ENCODE data around the gene RASSF9. TPM values are rescaled to one million over a fixed set of nuclear protein-coding genes. Genes with fewer than 3 reads are reported as not detected.

RASSF9 gene
- total and polyA plus RNA-seq, 2 experiments from 2014 or later: 0.31 to 0.35 TPM

DNA sequence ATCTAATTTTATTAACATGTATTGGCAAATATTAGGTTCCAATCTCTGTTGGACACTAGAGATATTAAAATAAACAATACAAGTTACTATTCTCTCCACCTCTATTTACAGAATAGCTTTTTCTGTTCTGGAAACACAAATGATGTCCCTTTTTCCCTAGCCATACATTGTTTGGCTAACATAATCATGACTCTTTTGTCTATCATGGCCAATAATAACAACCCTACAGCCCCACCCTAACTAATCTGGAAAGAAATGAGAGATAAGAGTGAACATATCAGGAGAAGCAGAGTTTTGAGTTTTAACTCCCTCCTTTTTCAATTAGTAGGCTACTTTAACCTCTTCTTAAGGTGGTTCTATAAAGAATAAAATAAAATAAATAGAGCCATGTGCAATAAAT, 40.2 kb downstream of the RASSF9 start:
- no peaks in the 10 kb centered on the region for H3K27me3 ChIP-seq (ENCODE audit: insufficient read depth)
- Mint-ChIP-seq H3K4me1 (no peaks in the 10 kb centered on the region), H3K9me3 (no peaks in the 10 kb centered on the region; the same call in 2 of the 3 replicates), H3K27ac (no peak overlapping the region), H3K36me3 (ENCODE audit: low read depth) (no peaks in the 10 kb centered on the region), H3K27me3 (ENCODE audit: insufficient read depth, low read depth, poor library complexity) (no peaks in the 10 kb centered on the region), H3K4me3 (no peak overlapping the region)
- TF ChIP-seq ZNF462 (CRISPR knock-in tag; IDR thresholded peaks at IDR 0.05): no peak
- TF ChIP-seq STAT1 (IDR thresholded peaks at IDR 0.05; ENCODE audit: unreplicated experiment): no peak
- no peak for TF ChIP-seq JUNB (IDR thresholded peaks at IDR 0.05; ENCODE audit: unreplicated experiment)
- no peak for TF ChIP-seq ETS1 (IDR thresholded peaks at IDR 0.05)
- TF ChIP-seq CREB1 (CRISPR knock-in tag; IDR thresholded peaks at IDR 0.05; ENCODE audit: low read depth): no peak
- no peak for TF ChIP-seq NANOG (IDR thresholded peaks at IDR 0.05; ENCODE audit: borderline replicate concordance)
- TF ChIP-seq EZH2phosphoT487 (IDR thresholded peaks at IDR 0.05; ENCODE audit: unreplicated experiment): no peak
- TF ChIP-seq ZNF331 (CRISPR knock-in tag; IDR thresholded peaks at IDR 0.05; ENCODE audit: low read depth): no peak
- TF ChIP-seq, protein P1, sequence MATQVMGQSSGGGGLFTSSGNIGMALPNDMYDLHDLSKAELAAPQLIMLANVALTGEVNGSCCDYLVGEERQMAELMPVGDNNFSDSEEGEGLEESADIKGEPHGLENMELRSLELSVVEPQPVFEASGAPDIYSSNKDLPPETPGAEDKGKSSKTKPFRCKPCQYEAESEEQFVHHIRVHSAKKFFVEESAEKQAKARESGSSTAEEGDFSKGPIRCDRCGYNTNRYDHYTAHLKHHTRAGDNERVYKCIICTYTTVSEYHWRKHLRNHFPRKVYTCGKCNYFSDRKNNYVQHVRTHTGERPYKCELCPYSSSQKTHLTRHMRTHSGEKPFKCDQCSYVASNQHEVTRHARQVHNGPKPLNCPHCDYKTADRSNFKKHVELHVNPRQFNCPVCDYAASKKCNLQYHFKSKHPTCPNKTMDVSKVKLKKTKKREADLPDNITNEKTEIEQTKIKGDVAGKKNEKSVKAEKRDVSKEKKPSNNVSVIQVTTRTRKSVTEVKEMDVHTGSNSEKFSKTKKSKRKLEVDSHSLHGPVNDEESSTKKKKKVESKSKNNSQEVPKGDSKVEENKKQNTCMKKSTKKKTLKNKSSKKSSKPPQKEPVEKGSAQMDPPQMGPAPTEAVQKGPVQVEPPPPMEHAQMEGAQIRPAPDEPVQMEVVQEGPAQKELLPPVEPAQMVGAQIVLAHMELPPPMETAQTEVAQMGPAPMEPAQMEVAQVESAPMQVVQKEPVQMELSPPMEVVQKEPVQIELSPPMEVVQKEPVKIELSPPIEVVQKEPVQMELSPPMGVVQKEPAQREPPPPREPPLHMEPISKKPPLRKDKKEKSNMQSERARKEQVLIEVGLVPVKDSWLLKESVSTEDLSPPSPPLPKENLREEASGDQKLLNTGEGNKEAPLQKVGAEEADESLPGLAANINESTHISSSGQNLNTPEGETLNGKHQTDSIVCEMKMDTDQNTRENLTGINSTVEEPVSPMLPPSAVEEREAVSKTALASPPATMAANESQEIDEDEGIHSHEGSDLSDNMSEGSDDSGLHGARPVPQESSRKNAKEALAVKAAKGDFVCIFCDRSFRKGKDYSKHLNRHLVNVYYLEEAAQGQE (IDR thresholded peaks at IDR 0.05; ENCODE audit: unreplicated experiment): no peak
- no peak for TF ChIP-seq POLR2AphosphoS5 (IDR thresholded peaks at IDR 0.05; ENCODE audit: low read depth)
- TF ChIP-seq CTCF (conservative IDR thresholded peaks at IDR 0.05; ENCODE audit: low read depth in 2 of 2): no peak
- TF ChIP-seq ZNF114 (CRISPR knock-in tag; IDR thresholded peaks at IDR 0.05): no peak
- no peak for TF ChIP-seq EZH2 (IDR thresholded peaks at IDR 0.05; ENCODE audit: low read depth, unreplicated experiment)
- no peaks in the 10 kb centered on the region for H4K20me1 ChIP-seq (replicated peaks; ENCODE audit: insufficient read depth)
- H3K4me1 ChIP-seq (ENCODE audit: insufficient read depth): no peaks in the 10 kb centered on the region
- ATAC-seq (no peak), DNase-seq (ENCODE audit: low spot score) (no peak)
- no peaks in the 10 kb centered on the region for H3K36me3 ChIP-seq (ENCODE audit: insufficient read depth)
- H3K4me3 ChIP-seq: no peak overlapping the region
- H3K4me2 ChIP-seq: no peak overlapping the region
- H2AFZ ChIP-seq: no peak overlapping the region
- H3K27ac ChIP-seq (ENCODE audit: low read depth): no peak overlapping the region
- H3F3A ChIP-seq (replicated peaks; ENCODE audit: low read depth): no peaks in the 10 kb centered on the region
- H3K79me2 ChIP-seq (replicated peaks; ENCODE audit: insufficient read depth): no peaks in the 10 kb centered on the region
- no peaks in the 10 kb centered on the region for H3K9me2 ChIP-seq (ENCODE audit: insufficient read depth)

Data from GM23338 (cell line).